HepG2 (cell line): ENCODE data around the gene RBFOX1. TPM values are rescaled to one million over a fixed set of nuclear protein-coding genes. Genes with fewer than 3 reads are reported as not detected.

Experiments used
- ATAC-seq: fragments of 200-7000 bp; cut with Tn5 transposase; 3 replicates; pipeline ENCODE4 v1.9.1; 2020; ENCODE audit warnings: mild to moderate bottlenecking, moderate library complexity
- BruUV-seq: library from RNA; stranded (reverse); fragments of 400-500 nt; replicated peaks from 2 replicates; lab custom pipeline; 2021; lab: Mats Ljungman, UMichigan
- CTCF ChIA-PET: fragments of 300-600 bp; formaldehyde crosslinking; extraction: SDS; loops from one replicate; lab custom pipeline; 2021; ENCODE audit warnings: low total read pairs, inconsistent platforms, low intra/inter-chr PET ratio; lab: Yijun Ruan, JAX
- POLR2A ChIA-PET: fragments of 350-600 bp; sonication (Branson Sonifier 250); formaldehyde crosslinking; loops from one replicate; lab custom pipeline; 2020; ENCODE audit warnings: antibody characterized with exemption, inconsistent platforms; lab: Yijun Ruan, JAX
- DNase-seq: peaks from one replicate; pipeline ENCODE4 v3.0.0-alpha.2; 2015; ENCODE audit warnings: low spot score
- FAIRE-seq: peaks from 3 replicates; lab custom pipeline; 2011; peaks lifted over from hg19 to GRCh38; lab: Jason Lieb, UNC
- H2AFZ ChIP-seq: one replicate; pipeline ENCODE4 v1.6.1; 2011; ENCODE audit warnings: low read length, inconsistent platforms
- H3K27ac ChIP-seq: fragments of 300-600 bp; 3 replicates; pipeline ENCODE4 v1.8.0; 2011; ENCODE audit warnings: mixed run types, mild to moderate bottlenecking, mixed read lengths, low read length, inconsistent platforms; ENCODE audit not compliant: insufficient read depth; ENCODE audit errors: extremely low read length
- H3K27me3 ChIP-seq, 2 experiments: fragments of 200-600 bp in 1 of 2; 2 replicates in 1 of 2; 3 replicates in 1 of 2; pipeline versions ENCODE4 v1.6.0 to v1.8.0; 2011; ENCODE audit warnings: low read length in 2 of 2, mild to moderate bottlenecking in 2 of 2, moderate library complexity in 2 of 2, inconsistent platforms in 1 of 2; ENCODE audit not compliant: insufficient read depth in 2 of 2, control insufficient read depth in 1 of 2
- H3K36me3 ChIP-seq, 2 experiments: fragments of 200-600 bp in 1 of 2; replicated peaks in 1 of 2; 2 replicates in 1 of 2; 3 replicates in 1 of 2; pipeline versions ENCODE4 v1.5.1 to v1.8.0; 2011; ENCODE audit warnings: low read length in 2 of 2, inconsistent platforms in 1 of 2; ENCODE audit not compliant: insufficient read depth in 2 of 2, control insufficient read depth in 1 of 2
- H3K4me1 ChIP-seq: 2 replicates; pipeline ENCODE4 v1.5.1; 2012; ENCODE audit warnings: low read length, inconsistent platforms; ENCODE audit not compliant: insufficient read depth
- H3K4me2 ChIP-seq: 2 replicates; pipeline ENCODE4 v1.6.0; 2011; ENCODE audit warnings: low read depth, low read length, inconsistent platforms
- H3K4me3 ChIP-seq, 3 experiments: fragments of 200-600 bp in 1 of 3; sonication (generic), shearing (Covaris generic) in 1 of 3; replicated peaks in 1 of 3; 2 replicates each; pipeline ENCODE4 v1.5.1; 2011 to 2016; ENCODE audit warnings: low read length in 3 of 3, inconsistent platforms in 2 of 3, low read depth in 2 of 3, mild to moderate bottlenecking in 2 of 3, control low read depth in 1 of 3, mixed read lengths in 1 of 3; ENCODE audit not compliant: insufficient read depth in 1 of 3
- H3K79me2 ChIP-seq: one replicate; pipeline ENCODE4 v1.6.1; 2011; ENCODE audit warnings: low read length, inconsistent platforms; ENCODE audit not compliant: insufficient read depth
- H3K9ac ChIP-seq: 2 replicates; pipeline ENCODE4 v1.6.0; 2011; ENCODE audit warnings: mild to moderate bottlenecking, low read depth, low read length, inconsistent platforms; ENCODE audit not compliant: insufficient read depth
- H3K9me3 ChIP-seq: 2 replicates; pipeline ENCODE4 v1.5.1; 2012; ENCODE audit warnings: mild to moderate bottlenecking, low read length
- H4K20me1 ChIP-seq: 2 replicates; pipeline ENCODE4 v1.6.0; 2011; ENCODE audit warnings: inconsistent platforms, mild to moderate bottlenecking, low read length, moderate library complexity; ENCODE audit not compliant: insufficient read depth
- ATF6 ChIP-seq: sonication (generic); formaldehyde crosslinking; conservative IDR thresholded peaks from 2 replicates; pipeline ENCODE4 v1.4.0; 2020; ENCODE audit warnings: missing genetic modification reagents
- HNF4G ChIP-seq, 2 experiments: sonication (generic) in 1 of 2; formaldehyde crosslinking in 1 of 2; IDR thresholded peaks; 2 replicates each; pipeline versions ENCODE4 v1.4.0 to v1.6.1; 2011 to 2020; ENCODE audit warnings: borderline replicate concordance in 2 of 2, low read depth in 2 of 2, mild to moderate bottlenecking in 2 of 2, low read length in 1 of 2, missing genetic modification reagents in 1 of 2, moderate library complexity in 1 of 2
- KDM5A ChIP-seq: fragments of 200-600 bp; sonication (generic); IDR thresholded peaks from 2 replicates; pipeline ENCODE4 v1.7.0; 2018; ENCODE audit warnings: antibody characterized with exemption, mild to moderate bottlenecking, low read length, borderline replicate concordance
- KLF6 ChIP-seq: IDR thresholded peaks from 2 replicates; pipeline ENCODE4 v1.8.0; 2016; ENCODE audit warnings: missing biosample characterization, missing genetic modification reagents
- KMT2B ChIP-seq: IDR thresholded peaks from 2 replicates; pipeline ENCODE4 v1.6.1; 2016; ENCODE audit warnings: missing genetic modification reagents, missing compliant biosample characterization
- MTERF4 ChIP-seq: sonication (generic); formaldehyde crosslinking; IDR thresholded peaks from 2 replicates; pipeline ENCODE4 v1.8.0; 2023; ENCODE audit warnings: mild to moderate bottlenecking, missing genetic modification reagents
- ONECUT2 ChIP-seq: sonication (generic); formaldehyde crosslinking; IDR thresholded peaks from 2 replicates; pipeline ENCODE4 v1.4.0; 2020; ENCODE audit warnings: missing genetic modification reagents
- PLSCR1 ChIP-seq: sonication (generic); formaldehyde crosslinking; IDR thresholded peaks from 2 replicates; pipeline ENCODE4 v1.5.0; 2020; ENCODE audit warnings: missing genetic modification reagents, mild to moderate bottlenecking, borderline replicate concordance
- POLR2AphosphoS5 ChIP-seq: IDR thresholded peaks from 2 replicates; pipeline ENCODE4 v1.6.1; 2012; ENCODE audit warnings: low read depth, low read length
- RORA ChIP-seq: sonication (generic); formaldehyde crosslinking; IDR thresholded peaks from 2 replicates; pipeline ENCODE4 v1.5.0; 2020; ENCODE audit warnings: mild to moderate bottlenecking, missing genetic modification reagents, moderate library complexity
- TBL1XR1 ChIP-seq: fragments of 150-350 bp; IDR thresholded peaks from 2 replicates; pipeline ENCODE4 v1.6.1; 2014; ENCODE audit warnings: borderline replicate concordance, low read length; ENCODE audit not compliant: partially characterized antibody
- ZBTB42 ChIP-seq: sonication (generic); formaldehyde crosslinking; IDR thresholded peaks from 2 replicates; pipeline ENCODE4 v1.5.0; 2020; ENCODE audit warnings: mild to moderate bottlenecking, missing genetic modification reagents
- ZNF253 ChIP-seq: sonication (generic); formaldehyde crosslinking; IDR thresholded peaks from 2 replicates; pipeline ENCODE4 v1.8.0; 2022; ENCODE audit warnings: mild to moderate bottlenecking, missing genetic modification reagents, borderline replicate concordance
- ZNF280B ChIP-seq: sonication (generic); formaldehyde crosslinking; IDR thresholded peaks from 2 replicates; pipeline ENCODE4 v1.5.0; 2020; ENCODE audit warnings: missing genetic modification reagents, mild to moderate bottlenecking, borderline replicate concordance
- ZNF431 ChIP-seq: sonication (generic); formaldehyde crosslinking; IDR thresholded peaks from 2 replicates; pipeline ENCODE4 v1.9.0; 2022; ENCODE audit warnings: missing genetic modification reagents, low read depth, mild to moderate bottlenecking, borderline replicate concordance
- WGBS: methylation state at CpG from one replicate; pipeline ENCODE4 v1.1.6; 2017; ENCODE audit warnings: low lambda C conversion rate; 5-methylcytosine and 5-hydroxymethylcytosine counted together
- in situ Hi-C: cut with HindIII; loops from 2 replicates; pipeline ENCODE4 v1.10.0; 2017; ENCODE audit warnings: low pct_unique_long_range_greater_than_20kb; ENCODE audit not compliant: extremely low pct_ligation_motif_present
- intact Hi-C: fragments of 100-400 bp; cut with micrococcal nuclease; formaldehyde crosslinking; loops from one replicate; pipeline ENCODE4 v1.10.0; 2022; ENCODE audit not compliant: unreplicated experiment
- polyA plus RNA-seq, 8 experiments: library from polyadenylated mRNA; depleted of rRNA in 3 of 8; stranded (reverse) in 7 of 8; unstranded in 1 of 8; fragments of >200 nt; fragmentation: Illumina TruSeq in 4 of 8; extraction: Trizol in 4 of 8; gene quantifications; 2 replicates each; pipeline versions ENCODE4 v1.2.1 to v1.2.3, GENCODE V29; 2011 to 2016; ENCODE audit warnings: low read depth in 4 of 8, missing spikeins in 1 of 8, mixed read lengths in 1 of 8; ENCODE audit not compliant: insufficient read depth in 1 of 8
- total RNA-seq, 5 experiments: library from RNA; depleted of rRNA; stranded (reverse); fragments of >200 nt; fragmentation: Illumina TruSeq; extraction: Trizol; gene quantifications; 2 replicates each; pipeline ENCODE4 v1.2.3, GENCODE V29; 2016; ENCODE audit warnings: low read depth in 1 of 5

The RBFOX1 gene
- total and polyA plus RNA-seq, 2 of the 13 experiments (the other 11 are each of a cell fraction or from before 2014, with no cell fraction given), result not detected

- TF ChIP-seq KDM5A (no peak), HNF4G (IDR thresholded peaks at IDR 0.05; ENCODE audit: borderline replicate concordance, low read depth, low read length) (no peak), HNF4G (CRISPR knock-in tag; IDR thresholded peaks at IDR 0.05; ENCODE audit: borderline replicate concordance, low read depth) (no peak), ZNF431 (no peak), ZNF280B (CRISPR knock-in tag) (no peak), RORA (no peak), ONECUT2 (CRISPR knock-in tag) (no peak), MTERF4 (CRISPR knock-in tag) (no peak)
Measured at GRCh38 chr16:7342598-7342997, 10.0 kb downstream of the RBFOX1 start (continued).

GRCh38 chr16:7343243-7343642 is 10.6 kb downstream of the RBFOX1 start:
- Histone ChIP-seq H3K27ac (no peak overlapping the region), H3K4me2 (no peak overlapping the region), H4K20me1 (no peaks in the 10 kb centered on the region), H3K36me3 (no peaks in the 10 kb centered on the region), H3K79me2 (no peaks in the 10 kb centered on the region), H3K4me1 (no peaks in the 10 kb centered on the region), H2AFZ (no peak overlapping the region), H3K4me3 (no peak overlapping the region), H3K27me3 (peaks cover 0 to 7% of the 10 kb centered on the region in 2 experiments; a peak in 1 of 5 replicates), H3K9ac (no peak overlapping the region), H3K9me3 (no peaks in the 10 kb centered on the region)
- ChIA-PET POLR2A (no interaction called here), CTCF (no interaction called here)
- no peak for DNase-seq
- 13% methylated on average over 6 of the region's 6 CpGs for WGBS
- no TSS peak for BruUV-seq
- in situ Hi-C loops, result no loop called here
- TF ChIP-seq PLSCR1 (CRISPR knock-in tag) (no peak), ZNF253 (CRISPR knock-in tag) (no peak), TBL1XR1 (no peak), KLF6 (CRISPR knock-in tag) (no peak), ATF6 (CRISPR knock-in tag) (no peak), ZBTB42 (CRISPR knock-in tag) (no peak), POLR2AphosphoS5 (no peak), KMT2B (CRISPR knock-in tag) (no peak)
- intact Hi-C loops, result no loop called here
- no peak for ATAC-seq
- FAIRE-seq, result no peak
